H9 (cell line): ENCODE data around the gene CD48. TPM values are rescaled to one million over a fixed set of nuclear protein-coding genes. Genes with fewer than 3 reads are reported as not detected.

Source experiments
- DNase-seq: peaks from one replicate; pipeline ENCODE4 v3.0.0-alpha.2; 2017
- H2AFZ ChIP-seq: one replicate; pipeline ENCODE4 v1.6.1; 2013; ENCODE audit warnings: mild to moderate bottlenecking, low read length, control low read depth, moderate library complexity
- H2AK5ac ChIP-seq: 2 replicates; pipeline ENCODE4 v1.6.1; 2013; ENCODE audit warnings: low read length, control low read depth, mixed read lengths; ENCODE audit not compliant: insufficient read length
- H2BK120ac ChIP-seq: one replicate; pipeline ENCODE4 v1.6.1; 2013; ENCODE audit warnings: low read depth, mild to moderate bottlenecking, low read length, control low read depth, inconsistent platforms; ENCODE audit not compliant: poor library complexity, severe bottlenecking
- H2BK12ac ChIP-seq: 2 replicates; pipeline ENCODE4 v1.6.1; 2013; ENCODE audit warnings: low read length, control low read depth, mixed read lengths, low read depth; ENCODE audit not compliant: insufficient read length
- H2BK15ac ChIP-seq: 2 replicates; pipeline ENCODE4 v1.6.1; 2013; ENCODE audit warnings: low read depth, low read length, control low read depth
- H2BK20ac ChIP-seq: one replicate; pipeline ENCODE4 v1.6.1; 2013; ENCODE audit warnings: low read depth, mild to moderate bottlenecking, low read length, control low read depth, inconsistent platforms; ENCODE audit not compliant: poor library complexity, severe bottlenecking
- H2BK5ac ChIP-seq: 2 replicates; pipeline ENCODE4 v1.6.1; 2013; ENCODE audit warnings: low read length, control low read depth, mixed read lengths; ENCODE audit not compliant: insufficient read length
- H3K14ac ChIP-seq: 2 replicates; pipeline ENCODE4 v1.6.1; 2013; ENCODE audit warnings: low read length, control low read depth; ENCODE audit not compliant: insufficient read depth
- H3K18ac ChIP-seq: 2 replicates; pipeline ENCODE4 v1.6.1; 2013; ENCODE audit warnings: low read depth, mild to moderate bottlenecking, mixed read lengths, low read length, control low read depth; ENCODE audit not compliant: insufficient read length
- H3K23ac ChIP-seq: 2 replicates; pipeline ENCODE4 v1.6.1; 2013; ENCODE audit warnings: low read length, control low read depth, mixed read lengths, low read depth; ENCODE audit not compliant: insufficient read length
- H3K23me2 ChIP-seq: 2 replicates; pipeline ENCODE4 v1.6.1; 2013; ENCODE audit warnings: low read depth, mild to moderate bottlenecking, mixed read lengths, low read length, control low read depth; ENCODE audit not compliant: insufficient read length, poor library complexity, severe bottlenecking
- H3K27ac ChIP-seq: 2 replicates; pipeline ENCODE4 v1.5.1; 2013; ENCODE audit warnings: low read length, control low read depth, mixed read lengths, low read depth; ENCODE audit not compliant: insufficient read length
- H3K27me3 ChIP-seq: 2 replicates; pipeline ENCODE4 v1.6.1; 2013; ENCODE audit warnings: low read length, control low read depth, inconsistent platforms; ENCODE audit not compliant: insufficient read depth
- H3K4ac ChIP-seq: 2 replicates; pipeline ENCODE4 v1.6.1; 2013; ENCODE audit warnings: low read depth, mild to moderate bottlenecking, control low read depth, inconsistent platforms, low read length, moderate library complexity
- H3K4me1 ChIP-seq: 2 replicates; pipeline ENCODE4 v1.6.1; 2013; ENCODE audit warnings: low read length, control low read depth, inconsistent platforms; ENCODE audit not compliant: insufficient read depth
- H3K4me2 ChIP-seq: 2 replicates; pipeline ENCODE4 v1.6.1; 2013; ENCODE audit warnings: low read length, control low read depth, mixed read lengths; ENCODE audit not compliant: insufficient read length, insufficient read depth
- H3K56ac ChIP-seq: 2 replicates; pipeline ENCODE4 v1.6.1; 2013; ENCODE audit warnings: low read depth, mild to moderate bottlenecking, mixed read lengths, low read length, control low read depth; ENCODE audit not compliant: insufficient read length
- H3K79me1 ChIP-seq: 2 replicates; pipeline ENCODE4 v1.6.1; 2013; ENCODE audit warnings: low read depth, mild to moderate bottlenecking, moderate library complexity, low read length, control low read depth, inconsistent platforms; ENCODE audit not compliant: insufficient read depth, poor library complexity, severe bottlenecking
- H3K79me2 ChIP-seq: 2 replicates; pipeline ENCODE4 v1.6.1; 2013; ENCODE audit warnings: low read length, control low read depth, inconsistent platforms; ENCODE audit not compliant: insufficient read depth
- H3K9ac ChIP-seq: 2 replicates; pipeline ENCODE4 v1.6.1; 2013; ENCODE audit warnings: low read length, control low read depth, mixed read lengths; ENCODE audit not compliant: insufficient read length; ENCODE audit errors: extremely low read depth
- H3K9me3 ChIP-seq: one replicate; pipeline ENCODE4 v1.6.1; 2013; ENCODE audit warnings: low read depth, low read length, inconsistent platforms; ENCODE audit not compliant: control insufficient read depth
- H3T11ph ChIP-seq: one replicate; pipeline ENCODE4 v1.6.1; 2013; ENCODE audit warnings: mild to moderate bottlenecking, low read length, control low read depth, inconsistent platforms
- H4K20me1 ChIP-seq: one replicate; pipeline ENCODE4 v1.6.1; 2013; ENCODE audit not compliant: control insufficient read depth, insufficient read length, insufficient read depth
- H4K5ac ChIP-seq: 2 replicates; pipeline ENCODE4 v1.6.1; 2013; ENCODE audit warnings: low read depth, mild to moderate bottlenecking, mixed read lengths, low read length, control low read depth; ENCODE audit not compliant: insufficient read length
- H4K8ac ChIP-seq: replicated peaks from 2 replicates; pipeline ENCODE4 v1.6.1; 2013; ENCODE audit warnings: low read length, control low read depth, mixed read lengths, low read depth; ENCODE audit not compliant: insufficient read length
- H4K91ac ChIP-seq: 2 replicates; pipeline ENCODE4 v1.6.1; 2013; ENCODE audit warnings: low read depth, mild to moderate bottlenecking, moderate library complexity, mixed read lengths, low read length, control low read depth; ENCODE audit not compliant: insufficient read length
- H3K27ac Mint-ChIP-seq, 3 experiments: 2 replicates in 2 of 3; 3 replicates in 1 of 3; pipeline ENCODE4 v1.8.0; 2020 to 2021; ENCODE audit warnings: mixed read lengths in 3 of 3, mild to moderate bottlenecking in 1 of 3, moderate library complexity in 1 of 3
- H3K27me3 Mint-ChIP-seq: 2 replicates; pipeline ENCODE4 v1.8.0; 2021; ENCODE audit warnings: low read depth, mild to moderate bottlenecking, moderate library complexity, mixed read lengths
- H3K36me3 Mint-ChIP-seq, 3 experiments: 2 replicates in 2 of 3; 3 replicates in 1 of 3; pipeline ENCODE4 v1.8.0; 2020 to 2021; ENCODE audit warnings: low read depth in 3 of 3, mixed read lengths in 3 of 3; ENCODE audit not compliant: insufficient read depth in 1 of 3
- H3K4me1 Mint-ChIP-seq, 2 experiments: 2 replicates each; pipeline ENCODE4 v1.8.0; 2020; ENCODE audit warnings: mixed read lengths in 2 of 2
- H3K4me3 Mint-ChIP-seq, 2 experiments: 2 replicates in 1 of 2; 3 replicates in 1 of 2; pipeline ENCODE4 v1.8.0; 2020 to 2021; ENCODE audit warnings: mild to moderate bottlenecking in 2 of 2, mixed read lengths in 2 of 2, moderate library complexity in 1 of 2
- H3K9me3 Mint-ChIP-seq, 2 experiments: 2 replicates in 1 of 2; 3 replicates in 1 of 2; pipeline ENCODE4 v1.8.0; 2020; ENCODE audit warnings: mild to moderate bottlenecking in 2 of 2, mixed read lengths in 2 of 2, moderate library complexity in 1 of 2
- WGBS: extraction: QIAGEN DNeasy Blood & Tissue Kit; methylation state at CpG from one replicate; pipeline ENCODE4 v1.1.7; 2013; ENCODE audit warnings: missing lambda C conversion rate, low lambda C conversion rate, mixed read lengths; ENCODE audit not compliant: insufficient read length; ENCODE audit errors: extremely low coverage; 5-methylcytosine and 5-hydroxymethylcytosine counted together
- total RNA-seq: library from RNA; stranded (reverse); gene quantifications from 2 replicates; pipeline ENCODE4 v1.2.1, GENCODE V29; 2021
- TF ChIP-seq, protein P1 (sequence below): fragments of 200-600 bp; sonication (generic); conservative IDR thresholded peaks from 3 replicates; pipeline ENCODE4 v1.8.0; 2021; ENCODE audit warnings: antibody characterized with exemption, mild to moderate bottlenecking

CD48 gene
- total RNA-seq, 1 experiment from 2014 or later: not detected

DNA sequence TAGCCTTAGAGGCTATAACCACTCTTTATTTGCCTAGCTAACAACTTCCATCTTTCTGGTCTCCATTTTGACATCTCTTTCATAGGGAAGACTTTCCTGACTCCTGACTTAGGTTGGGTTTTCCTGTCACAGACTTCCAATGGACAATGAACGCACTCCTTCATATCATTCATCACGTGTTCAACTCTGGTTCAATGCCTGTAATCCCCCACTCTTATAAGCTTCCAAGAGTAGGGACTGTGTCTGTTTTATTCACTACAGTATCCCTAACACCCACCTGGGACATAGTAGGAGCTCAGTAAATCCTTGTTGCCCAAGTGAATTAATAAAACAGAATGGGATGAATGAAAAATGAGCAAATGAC is 69.4 kb downstream of the CD48 start:
- H3K79me1 ChIP-seq: no peaks in the 10 kb centered on the region
- H2BK15ac ChIP-seq: no peak overlapping the region
- Mint-ChIP-seq H3K27me3 (peaks cover 6% of the 10 kb centered on the region; the same call in 1 of the 2 replicates), H3K9me3 (no peaks in the 10 kb centered on the region), H3K27ac (no peak overlapping the region), H3K36me3 (no peaks in the 10 kb centered on the region; a peak in 1 of 7 replicates), H3K4me3 (no peak overlapping the region), H3K4me1 (peaks cover 13% of the 10 kb centered on the region in 2 experiments)
- H3K9me3 ChIP-seq: no peaks in the 10 kb centered on the region
- H3K23ac ChIP-seq: no peak overlapping the region
- TF ChIP-seq, protein P1, sequence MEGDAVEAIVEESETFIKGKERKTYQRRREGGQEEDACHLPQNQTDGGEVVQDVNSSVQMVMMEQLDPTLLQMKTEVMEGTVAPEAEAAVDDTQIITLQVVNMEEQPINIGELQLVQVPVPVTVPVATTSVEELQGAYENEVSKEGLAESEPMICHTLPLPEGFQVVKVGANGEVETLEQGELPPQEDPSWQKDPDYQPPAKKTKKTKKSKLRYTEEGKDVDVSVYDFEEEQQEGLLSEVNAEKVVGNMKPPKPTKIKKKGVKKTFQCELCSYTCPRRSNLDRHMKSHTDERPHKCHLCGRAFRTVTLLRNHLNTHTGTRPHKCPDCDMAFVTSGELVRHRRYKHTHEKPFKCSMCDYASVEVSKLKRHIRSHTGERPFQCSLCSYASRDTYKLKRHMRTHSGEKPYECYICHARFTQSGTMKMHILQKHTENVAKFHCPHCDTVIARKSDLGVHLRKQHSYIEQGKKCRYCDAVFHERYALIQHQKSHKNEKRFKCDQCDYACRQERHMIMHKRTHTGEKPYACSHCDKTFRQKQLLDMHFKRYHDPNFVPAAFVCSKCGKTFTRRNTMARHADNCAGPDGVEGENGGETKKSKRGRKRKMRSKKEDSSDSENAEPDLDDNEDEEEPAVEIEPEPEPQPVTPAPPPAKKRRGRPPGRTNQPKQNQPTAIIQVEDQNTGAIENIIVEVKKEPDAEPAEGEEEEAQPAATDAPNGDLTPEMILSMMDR: no peak
- H4K91ac ChIP-seq: no peak overlapping the region
- H3K27me3 ChIP-seq: no peaks in the 10 kb centered on the region
- no peak overlapping the region for H3T11ph ChIP-seq
- H3K14ac ChIP-seq: no peak overlapping the region
- no peak overlapping the region for H4K8ac ChIP-seq
- H3K18ac ChIP-seq: no peak overlapping the region
- H3K79me2 ChIP-seq: no peaks in the 10 kb centered on the region
- no peak overlapping the region for H2BK12ac ChIP-seq
- no peaks in the 10 kb centered on the region for H3K23me2 ChIP-seq
- no peaks in the 10 kb centered on the region for H4K20me1 ChIP-seq
- no peak overlapping the region for H2AK5ac ChIP-seq
- no peak overlapping the region for H2AFZ ChIP-seq
- H2BK120ac ChIP-seq: no peak overlapping the region
- H3K4ac ChIP-seq: no peak overlapping the region
- no peak overlapping the region for H3K27ac ChIP-seq
- H3K4me1 ChIP-seq: no peaks in the 10 kb centered on the region; the same call in 1 of the 2 replicates
- no peak for DNase-seq
- H2BK20ac ChIP-seq: no peak overlapping the region
- no peak overlapping the region for H3K9ac ChIP-seq
- no CpG with 5 or more reads among the region's 2 CpGs for WGBS
- H3K4me2 ChIP-seq: no peak overlapping the region
- no peak overlapping the region for H4K5ac ChIP-seq
- H2BK5ac ChIP-seq: no peak overlapping the region
- H3K56ac ChIP-seq: no peak overlapping the region
